GM21619 (cell line): Measurements from ENCODE around the gene HIPK2.

Experiments used
- ATAC-seq: cut with Tn5 transposase; IDR thresholded peaks from one replicate; pipeline ENCODE4 v1.9.1; 2021; ENCODE audit not compliant: unreplicated experiment

HIPK2 gene

DNA sequence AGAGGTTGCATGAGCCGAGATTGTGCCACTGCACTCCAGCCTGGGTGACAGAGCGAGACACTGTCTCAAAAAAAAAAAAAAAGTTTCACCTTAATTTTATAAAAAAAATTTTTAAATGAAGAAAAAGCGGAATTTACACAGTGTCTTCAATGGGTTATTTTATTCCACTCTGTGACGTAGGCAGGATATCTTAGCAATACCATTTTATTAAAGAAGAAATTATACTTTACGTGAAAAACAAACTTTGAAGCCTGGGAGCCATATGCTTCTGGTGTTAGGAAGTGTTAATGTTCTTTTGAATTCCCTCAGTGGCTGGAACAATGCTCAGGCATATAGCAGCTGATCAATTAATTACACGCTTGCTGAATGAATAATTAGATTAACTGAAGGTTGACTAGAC is 176.6 kb downstream of the HIPK2 start:
- ATAC-seq, result no peak

DNA sequence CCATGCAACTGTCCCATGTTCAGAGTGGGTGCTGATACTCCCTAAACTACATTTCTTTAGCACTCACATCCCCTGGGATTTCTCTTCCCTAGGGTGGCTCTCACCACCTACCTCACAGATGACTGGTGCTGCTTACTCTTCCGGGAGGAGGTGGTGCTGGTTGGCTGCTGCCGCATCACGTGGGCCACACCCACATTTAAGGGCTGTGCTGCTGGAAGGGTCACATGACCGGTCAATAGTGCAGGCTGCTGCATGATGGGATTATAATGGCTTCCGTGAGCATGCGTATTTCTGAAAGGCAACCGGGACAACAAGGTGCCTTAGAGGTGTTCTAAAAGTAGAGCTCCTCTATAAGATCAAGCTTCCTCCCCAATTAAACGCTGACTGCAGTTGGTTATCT is 177.5 kb downstream of the HIPK2 start:
- ATAC-seq, result no peak

DNA sequence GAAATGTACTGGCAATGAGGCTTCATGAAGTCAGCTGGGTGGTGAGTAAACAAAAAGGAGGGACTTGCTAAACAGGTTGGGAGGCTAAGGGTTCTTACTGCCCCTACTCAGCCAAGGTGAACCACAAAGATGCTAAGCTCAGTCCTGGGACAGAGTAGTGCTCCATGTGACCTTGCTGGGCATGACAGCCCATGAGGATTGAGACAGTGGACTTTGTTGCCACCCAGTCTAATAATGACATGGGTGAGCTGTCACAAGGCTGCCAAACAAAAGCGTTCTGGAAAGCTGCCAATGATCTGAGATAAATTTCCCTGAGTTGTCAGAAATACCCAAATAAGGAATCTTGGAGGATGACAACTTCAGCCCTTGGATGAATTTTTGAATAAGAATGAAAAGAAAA is 179.2 kb downstream of the HIPK2 start:
- ATAC-seq, result no peak

DNA sequence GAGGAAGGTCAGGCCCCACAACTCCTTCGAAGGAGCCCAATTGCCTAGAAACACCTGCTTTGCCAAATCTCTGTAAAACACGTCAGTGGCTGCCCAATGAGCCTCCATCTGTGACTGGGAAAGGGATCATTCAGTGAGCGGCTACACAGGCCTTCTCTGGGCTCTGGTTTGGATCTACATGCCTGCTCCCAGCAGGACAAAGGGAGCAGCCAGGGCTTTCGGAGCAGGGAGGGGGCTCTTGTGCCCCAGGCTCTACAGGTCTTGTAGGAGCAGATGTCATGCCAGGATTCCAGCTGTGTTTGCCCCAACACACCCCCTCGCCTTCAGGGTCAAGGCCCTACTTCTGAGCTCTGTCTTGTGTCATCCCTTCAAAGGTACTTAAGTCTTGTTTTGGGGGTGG is 180.8 kb downstream of the HIPK2 start:
- no peak for ATAC-seq

DNA sequence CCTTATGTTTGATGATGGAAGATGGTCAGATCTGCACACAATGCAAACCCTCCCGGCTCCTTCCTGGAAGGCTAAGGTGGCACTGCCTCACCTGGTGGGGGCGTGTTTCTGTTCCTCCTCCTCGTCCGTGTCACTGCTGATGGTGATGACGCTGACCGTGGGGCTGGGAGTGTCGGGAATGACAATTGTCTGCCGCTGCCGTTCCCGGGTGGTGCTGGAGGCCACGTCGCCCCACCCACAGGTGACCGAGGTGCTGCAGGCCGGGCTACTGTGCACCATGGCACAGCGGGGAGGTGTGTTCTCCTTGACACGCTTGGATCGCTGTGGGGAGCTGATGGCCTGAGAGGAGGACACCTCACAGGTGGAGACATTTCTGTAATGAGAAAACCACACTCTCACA is 181.2 kb downstream of the HIPK2 start:
- ATAC-seq, result no peak

DNA sequence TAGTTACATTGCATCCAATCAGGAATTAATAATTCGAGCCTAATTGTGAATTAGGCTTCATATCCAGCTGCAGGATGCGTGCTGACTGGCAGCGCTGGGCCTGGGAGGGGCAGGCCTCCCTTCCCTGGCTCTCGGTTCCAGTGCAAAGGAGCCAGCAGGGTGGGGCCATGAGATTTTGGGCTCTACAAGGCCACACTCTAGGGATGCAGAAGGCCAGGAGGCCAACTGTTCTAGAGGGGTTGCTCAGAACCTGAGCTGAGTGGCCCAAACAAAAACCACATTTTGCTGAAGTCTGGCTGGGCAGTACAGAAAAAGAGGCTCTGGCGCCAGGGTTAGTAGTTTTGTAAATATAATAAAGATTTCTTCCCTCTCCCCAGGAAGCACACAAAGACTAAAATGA is 182.0 kb downstream of the HIPK2 start:
- ATAC-seq, result no peak

DNA sequence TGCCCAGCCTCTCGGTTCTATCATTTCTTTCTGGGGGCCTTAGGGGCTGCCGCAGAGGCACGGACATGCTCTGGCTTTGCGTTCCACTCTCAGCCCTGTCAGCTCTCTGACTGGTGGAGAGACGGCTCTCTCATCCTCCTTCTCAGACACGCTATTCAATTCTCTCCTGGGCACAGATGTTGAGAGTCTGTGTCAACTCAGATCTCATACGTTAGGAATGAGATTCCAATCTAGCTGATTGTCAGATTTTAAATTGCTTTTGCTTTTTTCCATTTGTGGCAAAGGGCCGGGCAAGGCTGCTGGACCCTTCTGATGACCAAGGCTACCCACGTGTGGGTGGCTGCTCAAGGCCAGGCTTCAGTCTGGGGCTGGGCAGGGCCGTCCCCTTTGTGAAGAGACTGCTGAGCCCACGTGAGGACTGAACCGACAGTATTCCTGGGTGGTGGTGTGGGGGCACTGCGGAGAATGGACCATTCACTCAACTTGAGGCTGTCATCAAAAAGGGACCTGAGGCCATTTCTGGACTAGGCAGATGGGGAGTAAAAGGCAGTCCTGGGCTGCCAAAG is 182.8 kb downstream of the HIPK2 start:
- no peak for ATAC-seq

DNA sequence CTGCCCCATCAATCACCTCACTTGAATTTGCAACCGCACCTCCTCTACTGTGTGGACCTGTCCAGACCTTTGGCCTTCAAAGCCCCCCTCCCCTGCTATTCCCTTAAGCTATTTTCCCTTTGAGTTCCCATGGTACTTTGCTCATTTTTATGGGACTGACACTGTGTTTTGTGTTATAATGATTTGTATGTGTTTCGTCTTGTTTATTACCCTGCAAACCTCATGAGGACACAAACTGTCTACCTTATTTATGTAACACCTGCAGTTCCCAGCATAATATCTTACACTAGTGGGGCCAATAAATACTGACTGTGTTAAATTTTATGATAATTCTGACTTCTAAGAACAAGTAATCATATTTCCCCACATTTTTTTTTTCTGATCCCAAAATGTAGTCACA is 183.7 kb downstream of the HIPK2 start:
- no peak for ATAC-seq

DNA sequence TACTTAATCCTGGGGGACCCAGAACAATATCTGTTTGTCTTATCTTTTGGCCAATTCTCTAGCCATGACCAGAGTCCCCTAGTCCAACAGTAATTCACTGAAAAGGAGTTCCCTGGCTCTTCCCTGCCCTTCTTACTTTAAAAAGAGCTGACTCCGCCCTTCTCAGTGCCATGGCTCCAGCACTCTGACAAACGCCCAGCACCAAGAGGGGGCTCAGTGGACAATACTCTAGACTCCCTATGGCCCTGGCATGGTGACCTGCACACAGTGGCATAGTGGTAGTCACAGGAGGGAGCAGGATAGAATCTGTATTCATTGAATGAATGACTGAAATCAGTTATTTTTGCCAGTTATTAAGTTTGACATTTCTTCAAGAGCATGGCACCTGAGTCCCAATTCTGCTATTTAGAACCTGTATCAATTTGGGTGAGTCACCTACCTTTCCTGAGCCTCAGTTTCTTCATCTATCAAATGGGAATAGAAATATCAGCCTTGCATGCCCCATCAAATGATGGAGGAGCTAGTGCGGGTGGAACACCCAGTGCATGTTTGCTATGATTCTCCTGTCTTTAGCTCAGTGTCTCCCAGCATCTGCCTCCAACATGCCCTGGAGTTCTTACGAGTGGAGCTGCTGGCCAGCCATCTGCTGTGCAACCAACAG is 184.9 kb downstream of the HIPK2 start:
- no peak for ATAC-seq

DNA sequence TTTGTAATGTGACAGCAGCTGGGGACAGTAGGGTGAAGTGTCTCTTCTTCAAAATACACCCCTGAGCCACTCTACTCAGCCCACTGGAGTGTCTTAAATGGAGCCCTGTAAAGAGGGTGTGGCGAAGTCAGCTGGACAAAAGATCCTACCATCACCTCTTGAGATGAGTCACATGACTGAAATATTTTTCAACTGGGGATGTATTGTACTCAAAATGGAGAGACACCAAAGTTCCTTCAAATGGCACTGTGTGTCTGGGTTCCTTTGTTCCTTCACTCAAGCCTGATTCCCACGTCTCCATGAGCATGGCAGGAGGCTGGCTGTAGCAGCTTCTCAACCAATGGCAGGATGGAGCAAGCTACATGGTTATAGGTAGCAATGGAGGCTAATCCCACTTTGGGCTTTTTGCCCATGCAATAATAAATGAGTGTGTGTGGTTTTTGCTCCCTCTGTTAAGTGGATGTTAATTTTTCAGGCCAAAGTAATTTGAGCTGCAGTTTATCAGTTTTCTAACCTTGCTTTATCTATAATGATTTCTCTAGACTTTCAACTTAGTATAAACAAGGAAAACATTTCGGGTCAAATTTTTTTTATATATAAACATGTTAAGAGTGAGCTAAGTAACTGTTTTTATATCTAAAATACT is 186.1 kb downstream of the HIPK2 start:
- no peak for ATAC-seq

DNA sequence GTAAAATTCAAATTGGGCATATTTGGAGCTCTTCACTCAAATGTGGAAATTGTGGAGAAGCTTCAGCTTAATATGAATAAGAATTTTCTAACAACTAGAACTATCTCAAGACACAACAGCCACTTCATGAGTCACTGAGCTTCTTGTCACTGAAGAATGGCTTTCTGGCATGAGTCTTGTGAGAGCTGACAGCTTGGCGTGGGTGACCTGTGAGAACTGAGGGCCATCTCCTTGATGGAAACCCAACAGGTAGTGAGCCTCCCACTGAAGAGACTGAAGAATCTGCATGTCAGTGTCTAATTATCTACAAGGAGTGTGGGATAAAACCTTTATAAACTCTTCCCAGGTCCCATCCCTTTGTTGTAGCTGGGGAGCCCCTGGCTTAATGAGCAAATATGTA is 188.3 kb downstream of the HIPK2 start:
- ATAC-seq, result no peak

DNA sequence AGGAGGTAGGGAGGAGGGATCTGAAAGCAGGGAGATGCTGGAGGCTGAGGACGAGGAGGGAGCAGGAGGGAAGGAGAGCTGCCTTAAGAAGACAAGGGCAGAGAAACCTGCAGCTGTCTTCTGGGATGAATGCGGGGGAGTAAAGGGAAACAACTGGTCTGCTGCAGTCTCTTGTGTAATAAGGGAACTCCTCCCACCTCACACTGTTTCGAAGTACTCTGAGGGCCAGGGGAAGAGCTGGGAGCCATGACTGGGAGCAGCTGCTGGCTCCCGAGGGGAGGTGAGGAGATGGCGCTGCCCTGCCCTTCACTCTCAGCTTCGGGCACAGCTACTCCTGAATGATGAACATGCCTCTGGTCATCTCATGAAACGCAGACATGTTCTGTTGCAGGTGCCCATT is 189.2 kb downstream of the HIPK2 start:
- no peak for ATAC-seq

DNA sequence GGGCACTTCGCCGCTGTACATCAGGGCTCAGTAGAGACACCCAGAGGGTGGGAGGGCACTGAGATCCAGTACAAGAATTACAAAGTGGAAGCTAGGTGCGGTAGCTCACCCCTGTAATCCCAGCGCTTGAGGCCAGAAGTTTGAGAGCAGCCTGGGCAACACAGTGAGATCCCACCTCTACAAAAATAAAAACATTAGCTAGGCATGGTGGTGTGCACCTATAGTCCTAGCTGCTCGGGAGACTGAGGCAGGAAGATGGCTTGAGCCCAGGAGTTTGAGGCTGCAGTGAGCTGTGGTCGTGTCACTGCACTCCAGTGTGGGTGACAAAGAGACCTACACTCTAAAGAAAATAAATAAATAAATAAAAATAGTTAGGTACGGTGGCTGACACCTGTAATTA is 190.3 kb downstream of the HIPK2 start:
- no peak for ATAC-seq

DNA sequence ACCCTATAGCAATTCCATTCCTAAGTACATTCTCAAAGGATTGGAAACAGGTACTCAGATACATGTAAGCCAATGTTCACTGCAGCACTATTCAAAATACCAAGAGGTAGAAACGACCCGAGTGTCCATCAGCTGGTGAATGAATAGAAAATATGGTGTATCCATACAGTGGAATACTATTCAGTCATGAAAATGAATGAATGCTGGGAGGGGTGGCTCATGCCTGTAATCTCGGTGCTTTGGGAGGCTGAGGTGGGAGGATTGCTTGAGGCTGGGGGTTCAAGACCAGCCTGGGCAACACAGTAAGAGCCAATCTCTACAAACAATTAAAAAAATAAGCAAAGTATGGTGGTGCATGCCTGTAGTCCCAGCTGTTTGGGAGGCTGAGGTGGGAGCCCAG is 191.5 kb downstream of the HIPK2 start:
- ATAC-seq, result no peak

DNA sequence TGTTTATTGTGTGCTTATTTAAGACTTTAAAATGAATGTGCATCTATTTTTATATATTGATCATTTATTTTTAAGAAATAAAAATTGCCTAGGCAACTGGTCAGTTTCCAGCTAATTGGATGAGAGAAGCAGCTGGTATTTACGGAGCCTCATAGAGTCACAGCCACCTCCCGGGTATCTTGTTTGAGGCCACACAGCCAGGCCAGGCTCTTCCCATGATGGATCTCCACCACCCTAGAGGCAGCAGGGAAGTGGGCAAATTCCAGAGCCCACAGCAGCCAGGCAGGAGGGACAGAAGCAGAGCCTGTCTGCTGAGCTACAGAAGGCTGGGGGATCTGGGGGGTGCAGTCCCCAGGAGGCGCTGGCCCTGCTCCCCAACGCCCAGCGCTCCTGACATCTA is 192.8 kb downstream of the HIPK2 start:
- no peak for ATAC-seq

DNA sequence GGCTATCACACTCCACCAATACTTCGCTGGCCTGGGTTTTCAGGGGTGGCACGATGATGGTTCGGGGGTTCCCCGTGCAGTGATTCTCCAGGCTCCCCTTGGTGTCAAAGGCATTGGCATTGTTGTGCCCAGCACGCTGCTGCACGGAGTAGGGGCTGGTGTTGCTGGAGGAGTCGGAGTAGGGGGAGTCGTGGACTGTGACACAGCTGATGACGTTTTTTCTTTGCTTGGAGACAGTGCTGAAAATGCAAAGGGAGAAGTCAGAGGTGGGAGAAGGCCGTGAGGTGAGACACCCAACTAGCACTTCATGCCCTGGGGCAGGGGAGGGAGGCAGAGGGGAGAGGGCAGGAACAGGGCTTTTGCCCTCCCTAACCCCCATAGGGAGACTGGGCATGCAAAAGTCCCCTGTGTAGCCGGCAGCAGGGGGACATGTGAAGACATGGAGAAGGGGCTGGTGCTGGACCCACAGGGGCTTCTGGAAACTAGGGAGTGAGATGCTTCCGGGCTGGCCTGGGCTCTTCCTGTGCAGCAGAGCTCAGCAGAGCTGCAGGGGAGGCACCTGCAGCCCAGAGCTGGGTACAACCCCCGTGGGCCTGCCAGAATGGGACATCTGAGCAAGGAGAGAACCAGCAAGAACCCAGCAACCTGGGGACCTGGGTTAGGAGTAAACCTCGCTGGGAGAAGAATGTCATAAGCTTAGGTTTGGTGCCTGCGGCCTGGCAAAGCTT is 193.8 kb downstream of the HIPK2 start:
- ATAC-seq, result no peak

DNA sequence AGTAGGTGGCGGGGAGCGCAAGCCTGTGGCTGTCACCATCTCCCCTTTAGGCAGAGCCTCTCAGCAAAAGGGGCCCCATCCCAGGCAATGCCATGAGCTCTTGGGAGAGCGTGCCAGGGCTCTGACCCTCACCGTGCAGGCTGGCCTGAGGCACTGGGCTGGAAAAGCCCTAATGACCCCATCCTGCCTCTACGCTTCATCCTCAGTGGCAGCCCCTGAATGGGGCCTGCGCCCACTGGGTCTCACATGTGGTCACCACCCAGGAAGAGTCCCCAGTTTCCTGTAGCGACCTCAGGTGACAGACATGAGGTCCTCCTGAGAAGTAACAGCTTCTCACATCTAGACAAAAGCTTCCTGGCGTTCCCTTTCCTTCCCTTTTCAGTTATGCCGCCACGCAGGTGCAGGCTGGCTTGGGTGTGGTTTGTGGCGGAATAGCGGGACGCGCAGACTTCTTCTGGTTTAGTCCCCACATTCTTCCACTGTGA is 195.1 kb downstream of the HIPK2 start:
- no peak for ATAC-seq

DNA sequence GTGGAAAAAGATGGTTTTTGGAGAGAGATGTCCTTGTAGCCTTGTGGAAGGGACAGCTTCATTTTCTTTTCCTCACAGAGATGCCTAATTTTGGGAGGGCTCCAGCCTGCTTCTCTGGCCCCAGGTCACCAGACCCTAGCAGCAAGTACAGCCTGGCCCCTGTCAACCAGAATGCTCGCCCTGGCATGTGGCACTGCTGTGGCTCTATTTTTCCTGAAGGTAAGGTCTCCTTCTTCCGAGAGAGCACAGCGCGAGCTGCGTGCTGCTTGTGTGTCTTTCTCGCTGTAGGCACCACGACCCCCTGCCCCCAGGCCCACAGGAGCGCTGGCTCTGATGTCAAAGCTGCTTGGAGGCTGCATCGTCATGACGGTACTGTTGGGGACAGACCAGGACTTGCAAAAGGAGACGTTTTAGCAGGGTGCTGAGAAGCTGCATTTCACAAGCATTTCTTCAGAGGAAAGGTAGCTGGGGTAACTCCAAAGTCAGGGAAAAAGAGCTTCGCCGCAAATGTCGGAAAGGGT is 195.6 kb downstream of the HIPK2 start:
- no peak for ATAC-seq

DNA sequence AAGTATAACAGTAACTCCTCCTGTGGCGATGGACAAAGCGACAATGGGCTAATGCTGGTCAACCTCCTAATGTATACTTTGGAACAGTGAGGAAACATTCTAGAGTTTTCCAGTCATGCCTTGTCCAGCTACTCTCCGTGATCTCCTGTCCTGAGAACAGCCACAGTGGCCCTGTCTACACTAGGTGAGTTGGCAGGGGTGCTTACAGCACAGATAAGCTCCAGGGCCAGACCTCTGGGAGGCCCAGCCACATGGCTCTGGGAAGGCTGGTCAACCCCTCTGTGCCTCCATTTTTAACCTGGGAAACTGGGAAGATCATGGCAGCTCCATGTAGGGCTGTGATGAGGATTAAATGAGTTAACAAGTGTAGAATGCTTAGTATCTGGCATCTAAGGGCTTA is 197.4 kb downstream of the HIPK2 start:
- ATAC-seq, result no peak

DNA sequence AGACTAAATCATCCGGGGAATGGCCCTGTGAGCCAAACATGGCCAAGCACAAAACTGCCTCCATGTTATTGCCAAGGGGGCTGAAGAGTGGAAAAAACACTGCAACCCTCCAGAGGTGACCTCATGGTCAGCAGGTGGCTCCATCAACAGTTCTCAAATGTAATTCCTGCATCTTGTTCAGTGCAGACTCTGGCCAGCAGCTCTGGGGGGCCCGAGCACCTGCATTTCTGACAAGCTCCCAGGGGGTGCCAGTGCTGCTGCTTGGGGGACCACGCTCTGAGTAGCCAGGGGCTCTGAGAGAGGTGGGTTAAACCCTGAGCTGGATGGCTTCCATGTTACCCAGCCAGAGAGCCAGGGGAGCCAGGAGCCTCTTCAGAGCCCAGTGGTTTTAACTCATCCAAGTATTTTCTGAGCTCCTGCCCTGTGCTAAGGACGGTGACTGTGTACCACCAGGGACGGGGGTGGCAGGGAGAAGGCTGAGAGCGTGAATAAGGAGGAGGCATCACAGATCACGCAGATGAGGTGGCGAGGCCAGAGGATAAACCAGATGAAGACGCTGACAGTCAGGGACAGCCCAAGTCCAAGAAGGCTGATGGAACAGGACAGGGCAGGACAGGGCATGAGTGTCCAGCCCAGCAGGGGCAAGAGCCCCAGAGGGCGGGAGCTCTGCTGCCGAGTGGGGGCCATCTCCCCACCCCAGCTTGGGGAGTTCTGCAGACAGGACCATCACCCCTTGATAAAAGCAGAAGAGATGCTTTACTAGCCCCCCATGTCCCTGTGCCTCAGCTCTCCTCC is 201.4 kb downstream of the HIPK2 start:
- ATAC-seq, result no peak

DNA sequence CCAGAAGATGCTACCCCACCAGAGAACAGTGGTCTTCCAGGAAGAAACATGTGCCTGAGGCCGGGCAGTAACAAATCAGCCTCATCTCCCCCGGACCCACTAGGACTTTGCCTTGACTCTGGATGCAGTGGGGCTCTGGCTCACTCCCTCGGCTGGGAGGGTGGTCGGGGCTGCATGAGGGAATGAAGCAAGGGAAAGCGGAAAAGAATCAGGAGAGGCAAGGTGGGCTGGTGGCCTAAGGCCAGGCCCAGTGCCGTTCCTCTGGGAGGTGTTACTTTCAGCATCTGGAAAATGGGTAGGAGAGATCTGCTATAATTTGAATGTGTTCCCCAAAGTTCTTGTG is 202.5 kb downstream of the HIPK2 start:
- no peak for ATAC-seq
